HG03280 (cell line): ENCODE data around the gene BIRC5.
"Not testable (repeated sequence)": the region's sequence is repeated elsewhere in the genome, so short reads cannot be mapped to it uniquely, and the experiment has no call there.

Experiments used
- ATAC-seq: cut with Tn5 transposase; IDR thresholded peaks from one replicate; pipeline ENCODE4 v1.9.1; 2021; ENCODE audit warnings: mild to moderate bottlenecking, moderate library complexity; ENCODE audit not compliant: unreplicated experiment

The BIRC5 gene

GRCh38 chr17:78224231-78225087, 10.4 kb downstream of the BIRC5 start:
- ATAC-seq = no peak

- ATAC-seq = no peak
These were observed 11.2 kb downstream of the BIRC5 start for GRCh38 chr17:78225088-78225865.

- no peak for ATAC-seq
These were observed 12.2 kb downstream of the BIRC5 start for GRCh38 chr17:78226055-78226758.

GRCh38 chr17:78226759-78227454, 12.9 kb downstream of the BIRC5 start:
- no peak for ATAC-seq

- no peak for ATAC-seq
These were observed 13.4 kb downstream of the BIRC5 start for GRCh38 chr17:78227455-78227916.

- no peak for ATAC-seq
These were observed 14.1 kb downstream of the BIRC5 start for GRCh38 chr17:78228176-78228575.

- no peak for ATAC-seq
These were observed 16.4 kb downstream of the BIRC5 start for GRCh38 chr17:78230252-78230962.

- no peak for ATAC-seq
These were observed 17.2 kb downstream of the BIRC5 start, which contains the start of gene TMEM235 for GRCh38 chr17:78230996-78231935. TSS of gene TMEM235 (plus strand) at chr17:78231631. CDS start at chr17:78232024, 393 bp downstream.

GRCh38 chr17:78231991-78232858, 18.2 kb downstream of the BIRC5 start:
- ATAC-seq = no peak

GRCh38 chr17:78232859-78233173, 18.8 kb downstream of the BIRC5 start:
- no peak for ATAC-seq

GRCh38 chr17:78233678-78234077, 19.6 kb downstream of the BIRC5 start:
- ATAC-seq = no peak

- ATAC-seq = no peak
These were observed 20.3 kb downstream of the BIRC5 start for GRCh38 chr17:78234261-78234865.

- ATAC-seq = not testable (repeated sequence)
These were observed 21.0 kb downstream of the BIRC5 start for GRCh38 chr17:78235022-78235421.

GRCh38 chr17:78235885-78236284, 21.8 kb downstream of the BIRC5 start:
- no peak for ATAC-seq

- ATAC-seq = no peak
These were observed 22.5 kb downstream of the BIRC5 start for GRCh38 chr17:78236362-78237127.

GRCh38 chr17:78237401-78238012, 23.5 kb downstream of the BIRC5 start:
- no peak for ATAC-seq
